Mesenchymal stem cell (in vitro differentiated cells and primary cell): ENCODE results near the gene CLIC1.
A peak's percentile ranks its signal among the peaks of the same experiment; 100 is the strongest.

Experiments used
- DNase-seq: peaks from one replicate; pipeline ENCODE4 v3.0.0-alpha.2; 2013
- H2AFZ ChIP-seq: one replicate; pipeline ENCODE4 v1.6.1; 2013; ENCODE audit warnings: low read depth, mild to moderate bottlenecking, control low read depth, inconsistent platforms, low read length, moderate library complexity
- H2AK5ac ChIP-seq: 2 replicates; pipeline ENCODE4 v1.6.1; 2013; ENCODE audit warnings: low read length, moderate library complexity, mild to moderate bottlenecking, inconsistent platforms; ENCODE audit not compliant: severe bottlenecking
- H2BK120ac ChIP-seq: one replicate; pipeline ENCODE4 v1.6.1; 2013; ENCODE audit warnings: low read depth, mild to moderate bottlenecking, inconsistent platforms, low read length, moderate library complexity
- H2BK12ac ChIP-seq, 2 experiments: one replicate each; pipeline ENCODE4 v1.6.1; 2013; ENCODE audit warnings: inconsistent platforms in 2 of 2, low read length in 2 of 2, mild to moderate bottlenecking in 2 of 2, moderate library complexity in 2 of 2, control low read depth in 1 of 2
- H2BK15ac ChIP-seq: one replicate; pipeline ENCODE4 v1.6.1; 2013; ENCODE audit warnings: mild to moderate bottlenecking, low read depth, inconsistent platforms; ENCODE audit not compliant: poor library complexity, severe bottlenecking
- H2BK5ac ChIP-seq: 2 replicates; pipeline ENCODE4 v1.6.1; 2013; ENCODE audit warnings: low read depth, mild to moderate bottlenecking, low read length, control low read depth, inconsistent platforms; ENCODE audit not compliant: poor library complexity, severe bottlenecking
- H3K14ac ChIP-seq, 2 experiments: one replicate each; pipeline ENCODE4 v1.6.1; 2013; ENCODE audit warnings: inconsistent platforms in 2 of 2, low read length in 2 of 2, control low read depth in 1 of 2, mild to moderate bottlenecking in 1 of 2, moderate library complexity in 1 of 2
- H3K18ac ChIP-seq, 2 experiments: one replicate each; pipeline ENCODE4 v1.6.1; 2013; ENCODE audit warnings: inconsistent platforms in 2 of 2, low read length in 2 of 2, control low read depth in 1 of 2, low read depth in 1 of 2, mild to moderate bottlenecking in 1 of 2
- H3K23ac ChIP-seq, 2 experiments: one replicate each; pipeline ENCODE4 v1.6.1; 2013; ENCODE audit warnings: inconsistent platforms in 2 of 2, low read length in 2 of 2, mild to moderate bottlenecking in 2 of 2, moderate library complexity in 2 of 2, control low read depth in 1 of 2
- H3K27ac ChIP-seq: 2 replicates; pipeline ENCODE4 v1.5.1; 2013; ENCODE audit warnings: mild to moderate bottlenecking, moderate library complexity, low read length, control low read depth, inconsistent platforms; ENCODE audit not compliant: poor library complexity, severe bottlenecking
- H3K27me3 ChIP-seq, 2 experiments: 2 replicates each; pipeline versions ENCODE4 v1.6.1 to v1.7.0; 2013; ENCODE audit warnings: low read length in 2 of 2, mild to moderate bottlenecking in 2 of 2, moderate library complexity in 2 of 2, control low read depth in 1 of 2, inconsistent platforms in 1 of 2; ENCODE audit not compliant: control insufficient read depth in 1 of 2, insufficient read depth in 1 of 2
- H3K36me3 ChIP-seq, 2 experiments: 2 replicates each; pipeline versions ENCODE4 v1.6.1 to v1.7.0; 2013; ENCODE audit warnings: low read length in 2 of 2, control low read depth in 1 of 2, inconsistent platforms in 1 of 2, low read depth in 1 of 2, mild to moderate bottlenecking in 1 of 2; ENCODE audit not compliant: insufficient read depth in 2 of 2, control insufficient read depth in 1 of 2
- H3K4ac ChIP-seq, 2 experiments: one replicate each; pipeline ENCODE4 v1.6.1; 2013; ENCODE audit warnings: inconsistent platforms in 2 of 2, low read length in 2 of 2, mild to moderate bottlenecking in 2 of 2, moderate library complexity in 2 of 2, control low read depth in 1 of 2, low read depth in 1 of 2
- H3K4me1 ChIP-seq: 2 replicates; pipeline ENCODE4 v1.6.1; 2013; ENCODE audit warnings: low read depth, low read length, control low read depth; ENCODE audit not compliant: control insufficient read depth, insufficient read depth
- H3K4me2 ChIP-seq: 2 replicates; pipeline ENCODE4 v1.6.1; 2013; ENCODE audit warnings: low read length, mild to moderate bottlenecking, inconsistent platforms; ENCODE audit not compliant: poor library complexity, severe bottlenecking
- H3K4me3 ChIP-seq, 2 experiments: 2 replicates each; pipeline versions ENCODE4 v1.5.1 to v1.7.0; 2013; ENCODE audit warnings: low read length in 2 of 2, mild to moderate bottlenecking in 2 of 2, control low read depth in 1 of 2, low read depth in 1 of 2; ENCODE audit not compliant: insufficient read depth in 1 of 2
- H3K79me1 ChIP-seq: replicated peaks from 2 replicates; pipeline ENCODE4 v1.6.1; 2013; ENCODE audit warnings: mild to moderate bottlenecking, control low read depth, low read length, inconsistent platforms; ENCODE audit not compliant: poor library complexity, severe bottlenecking
- H3K9ac ChIP-seq: 2 replicates; pipeline ENCODE4 v1.7.0; 2013; ENCODE audit warnings: mild to moderate bottlenecking, low read length, moderate library complexity
- H3K9me3 ChIP-seq: 2 replicates; pipeline ENCODE4 v1.7.0; 2013; ENCODE audit warnings: mild to moderate bottlenecking, low read length; ENCODE audit not compliant: control insufficient read depth
- H4K8ac ChIP-seq: one replicate; pipeline ENCODE4 v1.6.1; 2013; ENCODE audit warnings: inconsistent platforms, mild to moderate bottlenecking, low read length, moderate library complexity
- H4K91ac ChIP-seq: one replicate; pipeline ENCODE4 v1.6.1; 2013; ENCODE audit warnings: mild to moderate bottlenecking, low read length, inconsistent platforms
- WGBS: methylation state at CpG from one replicate; pipeline ENCODE4 v1.1.7; 2013; ENCODE audit warnings: mixed read lengths; 5-methylcytosine and 5-hydroxymethylcytosine counted together

Gene CLIC1

DNA sequence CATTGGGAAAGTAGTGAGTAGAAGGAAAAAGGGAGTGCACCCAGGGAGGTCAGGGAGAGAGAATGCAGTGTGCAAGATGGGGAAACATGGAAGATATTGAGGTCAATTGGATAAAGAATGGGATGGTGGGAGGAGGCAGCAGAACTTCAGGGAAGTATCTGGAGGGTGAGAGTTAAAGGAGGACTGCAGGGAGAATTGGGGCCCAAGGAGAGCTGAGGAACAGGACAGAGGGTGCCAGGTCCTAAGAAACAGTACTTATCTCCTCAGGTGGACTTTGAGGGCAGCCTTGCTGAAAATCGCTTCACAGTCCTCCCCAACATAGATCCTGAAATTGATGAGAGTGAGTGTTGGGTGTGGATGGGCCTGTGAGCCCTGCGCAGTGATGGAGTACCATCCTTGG is 22.0 kb upstream of the CLIC1 start:
- no peaks in the 10 kb centered on the region for H3K9me3 ChIP-seq
- no peak overlapping the region for H2AFZ ChIP-seq
- no peak overlapping the region for H3K4ac ChIP-seq
- H2BK12ac ChIP-seq = no peak overlapping the region
- H4K8ac ChIP-seq = no peak overlapping the region
- H4K91ac ChIP-seq = no peak overlapping the region
- no peak overlapping the region for H2BK15ac ChIP-seq
- H2AK5ac ChIP-seq = no peak overlapping the region
- peaks cover 3% of the 10 kb centered on the region for H3K4me1 ChIP-seq
- no peak overlapping the region for H3K14ac ChIP-seq
- no peak overlapping the region for H3K18ac ChIP-seq
- H3K79me1 ChIP-seq = no peaks in the 10 kb centered on the region
- no peak overlapping the region for H2BK5ac ChIP-seq
- H3K4me3 ChIP-seq = no peak overlapping the region
- no peaks in the 10 kb centered on the region for H3K27me3 ChIP-seq
- DNase-seq = no peak
- no peak overlapping the region for H3K27ac ChIP-seq
- no peak overlapping the region for H3K4me2 ChIP-seq
- no peak overlapping the region for H2BK120ac ChIP-seq
- 100% methylated on average over 2 of the region's 2 CpGs for WGBS
- no peak overlapping the region for H3K23ac ChIP-seq
- H3K9ac ChIP-seq = no peak overlapping the region
- peaks cover 12 to 27% of the 10 kb centered on the region in 2 experiments for H3K36me3 ChIP-seq

GRCh38 chr6:31752739-31753319 is 16.5 kb upstream of the CLIC1 start:
- H4K91ac ChIP-seq = no peak overlapping the region
- H2BK12ac ChIP-seq = no peak overlapping the region
- no peak overlapping the region for H3K4me2 ChIP-seq
- H2AFZ ChIP-seq = no peak overlapping the region
- H3K18ac ChIP-seq = no peak overlapping the region
- H3K4me1 ChIP-seq = peaks cover 4% of the 10 kb centered on the region
- H3K36me3 ChIP-seq = peaks cover 0 to 7% of the 10 kb centered on the region in 2 experiments
- no peak overlapping the region for H4K8ac ChIP-seq
- 52% methylated on average over 7 of the region's 8 CpGs for WGBS
- no peaks in the 10 kb centered on the region for H3K79me1 ChIP-seq
- no peaks in the 10 kb centered on the region for H3K9me3 ChIP-seq
- H3K4ac ChIP-seq = peak overlapping the region in 1 of 2 experiments; percentile 40
- no peak overlapping the region for H3K23ac ChIP-seq
- H3K27me3 ChIP-seq = no peaks in the 10 kb centered on the region
- no peak overlapping the region for H2BK120ac ChIP-seq
- H2BK5ac ChIP-seq = no peak overlapping the region
- peak; percentile 81 for DNase-seq
- no peak overlapping the region for H3K27ac ChIP-seq
- H2AK5ac ChIP-seq = no peak overlapping the region
- H2BK15ac ChIP-seq = no peak overlapping the region
- H3K14ac ChIP-seq = no peak overlapping the region
- H3K4me3 ChIP-seq = no peak overlapping the region
- H3K9ac ChIP-seq = peak overlapping the region; percentile 48

DNA sequence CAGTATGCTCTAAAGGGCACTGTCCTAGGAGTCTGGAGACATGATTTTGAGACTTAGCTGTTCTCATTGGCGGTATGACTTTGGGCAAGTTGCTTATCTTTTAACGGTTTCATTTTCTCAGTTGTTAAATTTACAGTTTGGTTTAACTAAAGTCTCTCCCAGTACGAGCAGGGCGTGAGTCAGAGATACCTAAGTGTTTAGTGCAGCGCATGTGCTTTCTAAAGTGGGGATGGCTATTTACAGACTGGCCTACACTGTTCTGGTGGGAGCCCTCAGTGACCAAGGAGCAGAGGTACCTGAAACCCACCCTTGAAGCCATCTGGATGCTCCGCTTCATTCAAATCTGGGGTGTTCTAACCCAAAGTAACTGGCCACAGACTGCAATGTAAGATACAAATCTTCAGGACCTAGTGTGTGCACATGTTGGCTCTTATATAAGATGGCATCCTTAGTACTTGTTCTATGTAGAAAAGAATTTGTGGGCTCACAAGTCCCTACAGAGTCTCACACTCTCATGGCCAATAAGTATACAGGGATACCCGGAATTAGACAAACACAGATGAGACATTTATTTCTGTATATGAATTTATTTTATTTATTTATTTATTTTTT is 14.2 kb upstream of the CLIC1 start:
- Histone ChIP-seq H2AFZ (no peak overlapping the region), H3K27ac (peak overlapping the region; percentile 71), H2BK5ac (no peak overlapping the region), H3K4me3 (no peak overlapping the region), H2BK15ac (no peak overlapping the region), H3K27me3 (no peaks in the 10 kb centered on the region), H3K36me3 (peaks cover 0 to 15% of the 10 kb centered on the region in 2 experiments), H3K18ac (no peak overlapping the region), H2AK5ac (no peak overlapping the region), H4K8ac (no peak overlapping the region), H2BK120ac (no peak overlapping the region), H3K4me2 (no peak overlapping the region), H3K79me1 (no peaks in the 10 kb centered on the region), H3K9me3 (no peaks in the 10 kb centered on the region), H3K4ac (no peak overlapping the region), H3K4me1 (peaks cover 7% of the 10 kb centered on the region), H4K91ac (no peak overlapping the region), H3K9ac (no peak overlapping the region), H3K14ac (no peak overlapping the region), H3K23ac (no peak overlapping the region), H2BK12ac (no peak overlapping the region)
- peak; percentile 87 for DNase-seq
- 36% methylated on average over 6 of the region's 7 CpGs for WGBS

DNA sequence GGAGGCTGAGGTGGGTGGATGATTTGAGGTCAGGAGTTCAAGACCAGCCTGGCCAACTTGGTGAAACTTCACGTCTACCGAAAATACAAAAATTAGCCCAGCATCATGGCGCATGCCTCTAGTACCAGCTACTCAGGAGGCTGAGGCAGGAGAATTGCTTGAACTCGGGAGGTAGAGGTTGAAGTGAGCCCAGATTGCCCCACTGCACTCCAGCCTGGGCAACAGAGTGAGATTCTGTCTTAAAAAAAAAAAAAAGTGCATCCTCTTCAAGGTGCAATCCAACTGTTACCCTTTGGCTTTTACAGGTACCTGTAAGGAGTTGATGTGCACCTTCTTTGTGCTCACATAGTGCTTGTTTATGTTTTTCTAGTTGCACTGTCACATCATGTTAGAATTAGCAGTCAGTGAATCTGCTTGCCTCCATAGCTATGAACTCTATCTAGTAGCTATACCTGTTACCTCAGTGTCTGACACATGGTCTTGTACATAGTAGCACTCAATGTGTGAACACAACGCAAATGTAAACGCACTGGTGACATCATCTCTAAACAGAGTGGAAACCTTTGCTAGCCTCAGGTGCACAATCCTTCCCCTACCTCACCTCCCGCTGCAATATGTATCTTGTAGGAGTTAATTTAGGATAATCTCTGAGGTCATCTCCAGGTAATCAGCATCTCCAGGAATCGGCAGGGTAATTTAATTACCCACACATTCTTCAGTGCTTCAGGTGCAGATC is 13.1 kb upstream of the CLIC1 start:
- Histone ChIP-seq H3K9ac (no peak overlapping the region), H2BK5ac (no peak overlapping the region), H3K23ac (peak overlapping the region in 1 of 2 experiments; percentile 34), H3K79me1 (no peaks in the 10 kb centered on the region), H3K9me3 (no peaks in the 10 kb centered on the region), H2AFZ (no peak overlapping the region), H4K91ac (no peak overlapping the region), H2BK12ac (peak overlapping the region in 1 of 2 experiments; percentile 31), H3K4ac (peak overlapping the region in 1 of 2 experiments; percentile 48), H4K8ac (no peak overlapping the region), H3K27ac (no peak overlapping the region), H3K14ac (no peak overlapping the region), H3K27me3 (no peaks in the 10 kb centered on the region), H2BK120ac (no peak overlapping the region), H3K18ac (peak overlapping the region; percentile 25 to 39), H3K4me2 (no peak overlapping the region), H3K36me3 (peaks cover 0 to 19% of the 10 kb centered on the region in 2 experiments), H3K4me3 (no peak overlapping the region), H2AK5ac (no peak overlapping the region), H3K4me1 (peaks cover 7% of the 10 kb centered on the region), H2BK15ac (no peak overlapping the region)
- DNase-seq = no peak
- 91% methylated on average over 5 of the region's 8 CpGs for WGBS
